ENCODE results near the gene TRHDE. TPM values are rescaled to one million over a fixed set of nuclear protein-coding genes. Genes with fewer than 3 reads are reported as not detected.

The TRHDE gene
- total RNA-seq, 2 donors from 2014 or later = 0.57 to 8.7 TPM

DNA sequence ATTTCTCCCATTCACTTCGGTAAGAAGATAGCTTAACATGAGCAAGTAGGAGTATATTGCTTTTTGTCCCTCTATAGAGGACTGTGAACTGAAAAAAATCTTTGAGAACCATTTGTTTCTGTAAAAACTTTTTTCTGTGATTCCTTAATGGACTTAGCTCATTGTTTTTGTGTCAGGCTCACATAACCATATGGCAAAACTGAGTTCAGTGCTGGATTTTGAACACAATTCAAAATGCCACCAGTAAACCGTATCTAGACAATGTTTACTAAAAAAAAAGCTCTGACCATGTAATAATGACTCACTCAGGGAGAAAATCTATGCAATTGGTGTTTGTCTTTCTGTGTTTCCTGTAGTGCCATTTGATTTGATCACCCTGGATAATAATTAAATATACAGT lies 5.2 kb downstream of the TRHDE start:
- H3K9me3 ChIP-seq = no peaks in the 10 kb centered on the region
- no peak overlapping the region for H3K9ac ChIP-seq (ENCODE audit: low read depth in 2 of 2, low read length in 2 of 2)
- H3K4me3 ChIP-seq = no peak overlapping the region
- TF ChIP-seq, protein P1, sequence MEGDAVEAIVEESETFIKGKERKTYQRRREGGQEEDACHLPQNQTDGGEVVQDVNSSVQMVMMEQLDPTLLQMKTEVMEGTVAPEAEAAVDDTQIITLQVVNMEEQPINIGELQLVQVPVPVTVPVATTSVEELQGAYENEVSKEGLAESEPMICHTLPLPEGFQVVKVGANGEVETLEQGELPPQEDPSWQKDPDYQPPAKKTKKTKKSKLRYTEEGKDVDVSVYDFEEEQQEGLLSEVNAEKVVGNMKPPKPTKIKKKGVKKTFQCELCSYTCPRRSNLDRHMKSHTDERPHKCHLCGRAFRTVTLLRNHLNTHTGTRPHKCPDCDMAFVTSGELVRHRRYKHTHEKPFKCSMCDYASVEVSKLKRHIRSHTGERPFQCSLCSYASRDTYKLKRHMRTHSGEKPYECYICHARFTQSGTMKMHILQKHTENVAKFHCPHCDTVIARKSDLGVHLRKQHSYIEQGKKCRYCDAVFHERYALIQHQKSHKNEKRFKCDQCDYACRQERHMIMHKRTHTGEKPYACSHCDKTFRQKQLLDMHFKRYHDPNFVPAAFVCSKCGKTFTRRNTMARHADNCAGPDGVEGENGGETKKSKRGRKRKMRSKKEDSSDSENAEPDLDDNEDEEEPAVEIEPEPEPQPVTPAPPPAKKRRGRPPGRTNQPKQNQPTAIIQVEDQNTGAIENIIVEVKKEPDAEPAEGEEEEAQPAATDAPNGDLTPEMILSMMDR (IDR thresholded peaks at IDR 0.05) = no peak
- H3K36me3 ChIP-seq = no peaks in the 10 kb centered on the region
- no peak for DNase-seq
- intact Hi-C loops (cut with DNase I) = no loop called here
- H3K4me1 ChIP-seq = no peaks in the 10 kb centered on the region
- no peak overlapping the region for H3K27ac ChIP-seq
- peaks cover 19% of the 10 kb centered on the region for H3K27me3 ChIP-seq

DNA sequence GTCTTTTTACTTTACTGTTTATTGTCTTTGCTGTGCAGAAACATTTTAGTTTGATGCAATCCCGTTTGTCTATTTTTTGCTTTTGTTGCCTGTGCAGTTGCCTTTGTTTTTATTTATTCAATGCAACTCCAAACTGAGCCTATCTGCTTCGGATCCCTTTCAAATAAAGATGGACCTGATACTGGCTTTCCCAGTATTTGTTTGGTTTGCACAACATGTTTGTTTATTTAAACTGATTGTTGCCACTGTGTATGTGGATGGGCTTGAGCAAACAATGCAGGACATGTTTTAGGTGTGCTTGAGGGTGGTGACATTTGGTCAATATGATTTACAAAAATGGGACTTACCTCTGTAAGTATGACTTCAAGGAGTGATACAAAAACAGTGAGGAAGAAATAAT lies 6.7 kb downstream of the TRHDE start:
- no peak overlapping the region for H3K27ac ChIP-seq
- H3K27me3 ChIP-seq = peaks cover 4% of the 10 kb centered on the region
- TF ChIP-seq, protein P1 (IDR thresholded peaks at IDR 0.05) = no peak
- intact Hi-C loops (cut with DNase I) = no loop called here
- no peak overlapping the region for H3K4me3 ChIP-seq
- no peaks in the 10 kb centered on the region for H3K9me3 ChIP-seq
- no peak for DNase-seq
- H3K9ac ChIP-seq (ENCODE audit: low read depth in 2 of 2, low read length in 2 of 2) = no peak overlapping the region
- H3K36me3 ChIP-seq = no peaks in the 10 kb centered on the region
- no peaks in the 10 kb centered on the region for H3K4me1 ChIP-seq

DNA sequence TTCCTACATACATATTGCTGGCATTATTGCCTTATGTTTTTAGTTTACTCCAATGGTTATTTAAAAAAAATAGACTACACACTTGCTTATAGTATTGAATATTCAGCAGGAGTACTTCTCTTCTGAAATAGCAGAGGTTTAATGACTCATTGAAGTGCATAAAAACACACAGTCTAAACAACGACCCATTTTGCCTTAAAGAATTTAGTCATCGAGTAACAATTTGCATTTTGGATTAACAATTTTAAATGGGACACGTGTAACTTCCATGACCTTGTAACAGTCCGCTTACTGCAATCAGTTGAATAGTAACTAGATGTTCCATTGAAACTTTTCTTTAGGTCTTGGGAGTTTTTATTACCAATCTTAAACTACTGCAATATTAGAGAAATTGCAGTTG lies 9.0 kb downstream of the TRHDE start:
- Histone ChIP-seq H3K27ac (no peak overlapping the region), H3K36me3 (no peaks in the 10 kb centered on the region), H3K9ac (ENCODE audit: low read depth in 2 of 2, low read length in 2 of 2) (no peak overlapping the region), H3K4me3 (no peak overlapping the region), H3K9me3 (no peaks in the 10 kb centered on the region), H3K4me1 (no peaks in the 10 kb centered on the region), H3K27me3 (no peaks in the 10 kb centered on the region)
- intact Hi-C loops (cut with DNase I) = no loop called here
- TF ChIP-seq, protein P1 (IDR thresholded peaks at IDR 0.05) = no peak
- DNase-seq = no peak

DNA sequence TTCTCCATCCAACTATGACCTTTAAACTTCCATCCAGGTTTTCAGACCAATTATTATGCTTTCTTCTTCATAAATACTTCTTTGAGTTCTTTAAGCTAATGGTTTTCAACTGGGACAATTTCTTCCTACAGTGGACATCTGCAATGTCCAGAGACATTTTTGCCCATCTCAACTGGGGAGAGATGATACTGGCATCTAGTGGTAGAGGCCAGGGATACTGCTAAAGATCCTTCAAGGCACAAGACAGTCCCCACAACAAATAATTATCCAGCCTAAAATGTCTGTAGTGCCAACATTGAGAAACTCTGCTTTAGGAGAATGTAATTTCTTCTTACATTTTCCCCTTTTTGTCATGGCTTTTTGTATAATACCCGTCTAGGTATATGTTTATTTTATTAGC lies 10.6 kb downstream of the TRHDE start:
- no peak for DNase-seq
- Histone ChIP-seq H3K27me3 (no peaks in the 10 kb centered on the region), H3K36me3 (no peaks in the 10 kb centered on the region), H3K4me1 (no peaks in the 10 kb centered on the region), H3K4me3 (no peak overlapping the region), H3K27ac (no peak overlapping the region), H3K9ac (ENCODE audit: low read depth in 2 of 2, low read length in 2 of 2) (no peak overlapping the region), H3K9me3 (no peaks in the 10 kb centered on the region)
- TF ChIP-seq, protein P1 (IDR thresholded peaks at IDR 0.05) = no peak
- intact Hi-C loops (cut with DNase I) = no loop called here

DNA sequence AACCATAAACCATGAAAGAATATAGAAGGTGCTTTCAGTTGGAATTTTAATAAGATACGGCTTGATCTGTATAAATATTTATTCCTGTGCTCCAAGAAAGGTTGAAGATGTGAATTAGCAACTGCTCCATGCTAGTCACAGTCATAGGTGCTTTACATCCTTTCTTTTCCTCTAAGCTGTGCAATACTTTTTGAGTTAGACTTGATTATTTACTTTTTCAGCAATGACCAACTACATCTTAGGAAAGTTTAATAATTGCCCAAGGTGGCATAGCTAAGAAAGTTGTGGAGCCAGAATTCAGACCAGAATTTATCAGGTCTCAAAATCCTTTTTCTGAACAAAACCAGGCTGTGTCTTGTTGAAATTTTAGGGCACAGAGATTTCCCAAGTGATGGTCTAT lies 13.7 kb downstream of the TRHDE start:
- H3K9me3 ChIP-seq = no peaks in the 10 kb centered on the region
- H3K4me1 ChIP-seq = no peaks in the 10 kb centered on the region
- intact Hi-C loops (cut with DNase I) = no loop called here
- no peak overlapping the region for H3K9ac ChIP-seq (ENCODE audit: low read depth in 2 of 2, low read length in 2 of 2)
- H3K36me3 ChIP-seq = no peaks in the 10 kb centered on the region
- no peak for DNase-seq
- no peaks in the 10 kb centered on the region for H3K27me3 ChIP-seq
- TF ChIP-seq, protein P1 (IDR thresholded peaks at IDR 0.05) = no peak
- H3K27ac ChIP-seq = no peak overlapping the region
- H3K4me3 ChIP-seq = no peak overlapping the region

DNA sequence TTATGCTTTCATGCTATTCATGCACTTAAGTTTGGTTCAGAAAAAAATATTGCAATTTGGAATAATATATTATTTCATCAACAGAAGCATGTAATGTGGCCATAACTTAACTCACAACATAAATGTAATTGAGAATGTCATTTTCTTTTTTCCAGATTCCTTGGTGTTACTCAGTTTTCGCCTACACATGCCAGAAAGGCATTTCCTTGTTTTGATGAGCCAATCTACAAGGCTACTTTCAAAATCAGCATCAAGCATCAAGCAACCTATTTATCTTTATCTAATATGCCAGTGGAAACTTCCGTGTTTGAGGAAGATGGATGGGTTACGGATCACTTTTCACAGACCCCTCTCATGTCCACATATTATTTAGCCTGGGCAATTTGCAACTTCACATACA lies 14.4 kb downstream of the TRHDE start:
- DNase-seq = no peak
- Histone ChIP-seq H3K27ac (no peak overlapping the region), H3K9me3 (no peaks in the 10 kb centered on the region), H3K4me1 (no peaks in the 10 kb centered on the region), H3K9ac (ENCODE audit: low read depth in 2 of 2, low read length in 2 of 2) (no peak overlapping the region), H3K4me3 (no peak overlapping the region), H3K27me3 (no peaks in the 10 kb centered on the region), H3K36me3 (no peaks in the 10 kb centered on the region)
- TF ChIP-seq, protein P1 (IDR thresholded peaks at IDR 0.05) = no peak
- intact Hi-C loops (cut with DNase I) = no loop called here

Data from colonic mucosa (tissue), 4 donors.